ENCODE results near the gene PCDHGA1. TPM values are rescaled to one million over a fixed set of nuclear protein-coding genes. Genes with fewer than 3 reads are reported as not detected.

PCDHGA1 gene
- total RNA-seq, 4 donors from 2014 or later = 0.65 to 0.97 (median 0.71) TPM

- ATAC-seq (no peak), DNase-seq (peak in 1 of 2 donors; percentile 28)
- H3K4me1 ChIP-seq = peaks cover 72% of the 10 kb centered on the region in 2 donors
- H3K27me3 ChIP-seq = no peaks in the 10 kb centered on the region
- no peak overlapping the region for H3K4me3 ChIP-seq
- no peaks in the 10 kb centered on the region for H3K9me3 ChIP-seq
- no peak for TF ChIP-seq POLR2A (IDR thresholded peaks at IDR 0.05)
- TF ChIP-seq CTCF (IDR thresholded peaks at IDR 0.05 in 4 of 5, conservative IDR thresholded peaks at IDR 0.05 in 1 of 5) = no peak
- in situ Hi-C loops (cut with MboI; ENCODE audit: low sequenced_read_pairs in 4 of 4) = no loop called here
- H3K36me3 ChIP-seq = peaks cover 0 to 14% of the 10 kb centered on the region in 2 donors
- intact Hi-C loops (cut with DNase I; ENCODE audit: low total_unique reads) = no loop called here
- peak overlapping the region; percentile 87 to 92 (median 90) for H3K27ac ChIP-seq
Measured at GRCh38 chr5:141510850-141511601, 180.7 kb downstream of the PCDHGA1 start.

GRCh38 chr5:141511771-141512325 is 181.5 kb downstream of the PCDHGA1 start:
- H3K36me3 ChIP-seq = peaks cover 0 to 22% of the 10 kb centered on the region in 2 donors
- no peaks in the 10 kb centered on the region for H3K9me3 ChIP-seq
- H3K4me3 ChIP-seq = no peak overlapping the region
- peak overlapping the region; percentile 87 to 92 (median 90) for H3K27ac ChIP-seq
- intact Hi-C loops (cut with DNase I; ENCODE audit: low total_unique reads) (no loop called here), in situ Hi-C loops (cut with MboI; ENCODE audit: low sequenced_read_pairs in 4 of 4) (no loop called here)
- H3K27me3 ChIP-seq = no peaks in the 10 kb centered on the region
- TF ChIP-seq POLR2A (IDR thresholded peaks at IDR 0.05) (no peak), CTCF (IDR thresholded peaks at IDR 0.05 in 4 of 5, conservative IDR thresholded peaks at IDR 0.05 in 1 of 5) (no peak)
- DNase-seq = peak in 1 of 2 donors; percentile 8
- peaks cover 72 to 75% of the 10 kb centered on the region in 2 donors for H3K4me1 ChIP-seq
- no peak for ATAC-seq

GRCh38 chr5:141512390-141512910 is 182.1 kb downstream of the PCDHGA1 start:
- H3K36me3 ChIP-seq = peaks cover 0 to 25% of the 10 kb centered on the region in 2 donors
- in situ Hi-C loops (cut with MboI; ENCODE audit: low sequenced_read_pairs in 4 of 4) = no loop called here
- H3K4me3 ChIP-seq = peak overlapping the region; percentile 51 to 65 (median 55)
- H3K4me1 ChIP-seq = peaks cover 71 to 75% of the 10 kb centered on the region in 2 donors
- peak overlapping the region; percentile 87 to 92 (median 90) for H3K27ac ChIP-seq
- no peaks in the 10 kb centered on the region for H3K27me3 ChIP-seq
- peak; percentile 68 to 85 for DNase-seq
- TF ChIP-seq POLR2A (IDR thresholded peaks at IDR 0.05) (no peak), CTCF (IDR thresholded peaks at IDR 0.05 in 4 of 5, conservative IDR thresholded peaks at IDR 0.05 in 1 of 5) (peak; percentile 76 to 93 (median 87))
- intact Hi-C loops (cut with DNase I; ENCODE audit: low total_unique reads) = no loop called here
- no peaks in the 10 kb centered on the region for H3K9me3 ChIP-seq
- ATAC-seq = peak in 1 of 2 donors; percentile 16

- peaks cover 0 to 25% of the 10 kb centered on the region in 2 donors for H3K36me3 ChIP-seq
- no peaks in the 10 kb centered on the region for H3K9me3 ChIP-seq
- in situ Hi-C loops (cut with MboI; ENCODE audit: low sequenced_read_pairs in 4 of 4) = no loop called here
Measured at GRCh38 chr5:141512911-141513626, 182.8 kb downstream of the PCDHGA1 start.

More at GRCh38 chr5:141512911-141513626, 182.8 kb downstream of the PCDHGA1 start:
- H3K4me3 ChIP-seq = peak overlapping the region; percentile 51 to 65 (median 55)
- intact Hi-C loops (cut with DNase I; ENCODE audit: low total_unique reads) = loop anchor here (1.0 kb wide), 1 partner anchor 11 kb away; no protein-coding TSS in a partner anchor
- peak overlapping the region; percentile 87 to 92 (median 90) for H3K27ac ChIP-seq
- peak; percentile 4 to 7 for ATAC-seq
- no peak for TF ChIP-seq POLR2A (IDR thresholded peaks at IDR 0.05)
- TF ChIP-seq CTCF (IDR thresholded peaks at IDR 0.05 in 4 of 5, conservative IDR thresholded peaks at IDR 0.05 in 1 of 5) = no peak
- peak in 1 of 2 donors; percentile 40 for DNase-seq
- H3K27me3 ChIP-seq = no peaks in the 10 kb centered on the region
- H3K4me1 ChIP-seq = peaks cover 71 to 75% of the 10 kb centered on the region in 2 donors
